ENCODE measurements around the gene RPS6KA4.

RPS6KA4 gene

GRCh38 chr11:64366751-64367150 is 7.8 kb downstream of the RPS6KA4 start:
- no peak for TF ChIP-seq CTCF (IDR thresholded peaks at IDR 0.05; ENCODE audit: low read depth, low read length)
- in situ Hi-C loops (cut with HindIII; ENCODE audit: low sequenced_read_pairs), result no loop called here
- no peak overlapping the region for H3K4me3 ChIP-seq (ENCODE audit: low read depth, low read length)
- DNase-seq (ENCODE audit: low read depth, low spot score), result no peak

GRCh38 chr11:64367931-64368672 is 9.1 kb downstream of the RPS6KA4 start:
- H3K4me3 ChIP-seq (ENCODE audit: low read depth, low read length), result no peak overlapping the region
- TF ChIP-seq CTCF (IDR thresholded peaks at IDR 0.05; ENCODE audit: low read depth, low read length), result no peak
- no peak for DNase-seq (ENCODE audit: low read depth, low spot score)
- in situ Hi-C loops (cut with HindIII; ENCODE audit: low sequenced_read_pairs), result no loop called here

- DNase-seq (ENCODE audit: low read depth, low spot score), result no peak
- no peak for TF ChIP-seq CTCF (IDR thresholded peaks at IDR 0.05; ENCODE audit: low read depth, low read length)
- in situ Hi-C loops (cut with HindIII; ENCODE audit: low sequenced_read_pairs), result no loop called here
- no peak overlapping the region for H3K4me3 ChIP-seq (ENCODE audit: low read depth, low read length)
These were observed 9.7 kb downstream of the RPS6KA4 start for GRCh38 chr11:64368673-64369074.

- H3K4me3 ChIP-seq (ENCODE audit: low read depth, low read length), result no peak overlapping the region
- TF ChIP-seq CTCF (IDR thresholded peaks at IDR 0.05; ENCODE audit: low read depth, low read length), result no peak
- no peak for DNase-seq (ENCODE audit: low read depth, low spot score)
- in situ Hi-C loops (cut with HindIII; ENCODE audit: low sequenced_read_pairs), result no loop called here
These were observed 10.8 kb downstream of the RPS6KA4 start for GRCh38 chr11:64369440-64370421.

GRCh38 chr11:64371201-64371600 is 12.2 kb downstream of the RPS6KA4 start:
- in situ Hi-C loops (cut with HindIII; ENCODE audit: low sequenced_read_pairs), result no loop called here
- TF ChIP-seq CTCF (IDR thresholded peaks at IDR 0.05; ENCODE audit: low read depth, low read length), result no peak
- no peak for DNase-seq (ENCODE audit: low read depth, low spot score)
- no peak overlapping the region for H3K4me3 ChIP-seq (ENCODE audit: low read depth, low read length)

- DNase-seq (ENCODE audit: low read depth, low spot score), result no peak
- in situ Hi-C loops (cut with HindIII; ENCODE audit: low sequenced_read_pairs), result no loop called here
- H3K4me3 ChIP-seq (ENCODE audit: low read depth, low read length), result no peak overlapping the region
- TF ChIP-seq CTCF (IDR thresholded peaks at IDR 0.05; ENCODE audit: low read depth, low read length), result no peak
These were observed 13.1 kb downstream of the RPS6KA4 start for GRCh38 chr11:64372021-64372420.

Measured in astrocyte of the spinal cord (primary cell).